ENCODE results near the gene RBM28.

- peak in 3 of 4 experiments; percentile 45 to 49 (median 48) for TF ChIP-seq CTCF (IDR thresholded peaks at IDR 0.05)
- no peak for TF ChIP-seq POLR2A (IDR thresholded peaks at IDR 0.05)
Measured at GRCh38 chr7:128352153-128352537, 8.4 kb upstream of the RBM28 start.
